HTR-8/SVneo (cell line): ENCODE measurements around the gene U2AF1L4.

ENCODE experiments used
- DNase-seq: peaks from one replicate; pipeline ENCODE4 v3.0.0; 2011; ENCODE audit warnings: low spot score, mixed read lengths; ENCODE audit not compliant: insufficient read length
- FAIRE-seq: peaks from 2 replicates; lab custom pipeline; 2011; peaks lifted over from hg19 to GRCh38; lab: Jason Lieb, UNC

The U2AF1L4 gene

DNA sequence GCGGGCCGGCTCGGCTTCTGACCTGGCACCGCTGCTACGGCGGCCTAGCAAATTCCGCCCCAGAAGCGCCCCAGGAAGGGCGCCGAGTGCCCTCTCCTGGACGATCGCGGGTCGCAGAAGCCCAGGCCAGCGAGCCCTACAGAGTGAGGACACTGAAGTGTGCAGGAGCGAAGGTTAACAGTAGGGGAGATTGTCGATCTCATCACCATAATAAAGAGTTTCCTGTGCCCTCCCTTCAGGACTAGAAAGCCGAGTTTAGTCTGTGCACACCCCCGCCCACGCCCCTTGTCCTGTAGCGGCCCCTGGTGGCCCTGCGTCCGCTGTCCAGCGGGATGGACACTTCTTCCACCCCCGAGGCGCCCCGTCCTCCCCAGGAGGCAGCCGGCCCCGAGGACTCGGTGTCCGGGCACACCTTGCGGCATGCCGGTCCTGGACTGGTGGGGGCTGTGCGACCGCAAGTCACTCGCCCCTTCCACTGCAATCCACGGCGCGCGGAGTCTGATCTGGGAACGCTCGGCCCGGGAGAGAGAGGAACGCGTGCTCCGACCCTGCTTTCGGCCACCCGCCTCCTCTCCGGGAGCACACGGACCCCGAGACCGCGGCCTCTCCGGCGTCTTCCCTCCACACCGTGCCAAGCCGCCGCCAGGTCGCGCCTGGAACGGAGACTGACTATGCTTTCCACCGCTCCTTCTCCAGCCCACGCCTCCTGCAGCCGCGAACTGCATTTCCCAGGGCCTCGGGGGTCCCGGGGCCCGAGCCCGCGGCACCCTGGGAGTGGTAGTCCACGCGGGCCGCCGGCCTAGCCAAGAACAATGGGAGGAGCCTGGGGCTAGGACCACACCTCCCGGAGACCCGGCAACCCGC lies 28.2 kb downstream of the U2AF1L4 start:
- FAIRE-seq (peak; percentile 46), DNase-seq (peak; percentile 88)

DNA sequence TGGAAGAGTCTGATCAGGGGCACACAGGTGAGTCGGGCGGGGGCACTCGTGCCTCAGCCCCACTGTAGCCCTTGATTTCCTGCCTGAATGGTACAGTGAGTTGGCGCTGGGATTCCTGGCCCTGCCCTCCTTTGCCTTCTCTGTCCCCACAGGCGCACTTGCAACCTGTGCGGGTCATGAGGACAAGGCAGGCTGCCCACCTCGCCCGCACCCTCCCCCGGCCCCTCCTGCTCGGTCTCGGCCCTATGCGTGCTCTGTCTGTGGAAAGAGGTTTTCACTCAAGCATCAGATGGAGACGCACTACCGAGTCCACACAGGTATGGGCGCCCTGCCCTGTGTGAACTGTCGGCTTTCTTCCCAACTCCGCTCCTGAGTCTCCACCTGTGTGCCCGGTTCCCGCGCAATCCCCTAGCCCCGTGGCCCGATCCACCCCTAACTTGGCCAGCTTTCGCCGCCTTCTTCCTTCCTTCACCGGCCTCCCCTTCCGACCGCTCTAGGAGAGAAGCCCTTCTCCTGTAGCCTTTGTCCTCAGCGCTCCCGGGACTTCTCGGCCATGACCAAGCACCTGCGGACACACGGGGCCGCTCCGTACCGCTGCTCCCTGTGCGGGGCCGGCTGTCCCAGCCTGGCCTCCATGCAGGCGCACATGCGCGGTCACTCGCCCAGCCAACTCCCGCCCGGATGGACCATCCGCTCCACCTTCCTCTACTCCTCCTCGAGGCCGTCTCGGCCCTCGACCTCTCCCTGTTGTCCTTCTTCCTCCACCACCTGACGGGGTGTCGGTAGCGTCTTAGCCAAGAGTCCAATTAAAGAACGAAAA lies 29.0 kb downstream of the U2AF1L4 start:
- DNase-seq (peak; percentile 57), FAIRE-seq (peak; percentile 65)

DNA sequence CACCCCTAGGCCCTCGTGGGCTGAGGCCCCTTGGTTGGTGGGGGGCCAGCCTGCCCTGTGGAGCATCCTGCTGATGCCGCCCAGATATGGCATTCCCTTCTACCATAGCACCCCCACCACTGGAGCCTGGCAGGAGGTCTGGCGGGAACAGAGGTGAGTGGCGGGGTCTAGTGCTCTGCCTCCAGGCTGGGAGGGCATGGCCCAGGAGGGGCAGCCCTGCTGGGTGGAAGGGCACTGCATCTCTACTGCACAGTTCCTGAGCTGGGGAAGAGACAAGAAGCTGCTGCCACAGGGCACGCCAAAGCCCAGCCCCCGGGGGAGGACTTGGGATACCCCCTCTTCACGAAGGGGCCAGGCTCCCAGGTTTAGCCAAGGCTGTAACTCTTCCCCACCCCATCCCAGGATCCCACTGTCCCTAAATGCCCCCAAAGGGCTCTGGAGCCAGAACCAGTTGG lies 29.8 kb downstream of the U2AF1L4 start:
- FAIRE-seq (no peak), DNase-seq (no peak)

DNA sequence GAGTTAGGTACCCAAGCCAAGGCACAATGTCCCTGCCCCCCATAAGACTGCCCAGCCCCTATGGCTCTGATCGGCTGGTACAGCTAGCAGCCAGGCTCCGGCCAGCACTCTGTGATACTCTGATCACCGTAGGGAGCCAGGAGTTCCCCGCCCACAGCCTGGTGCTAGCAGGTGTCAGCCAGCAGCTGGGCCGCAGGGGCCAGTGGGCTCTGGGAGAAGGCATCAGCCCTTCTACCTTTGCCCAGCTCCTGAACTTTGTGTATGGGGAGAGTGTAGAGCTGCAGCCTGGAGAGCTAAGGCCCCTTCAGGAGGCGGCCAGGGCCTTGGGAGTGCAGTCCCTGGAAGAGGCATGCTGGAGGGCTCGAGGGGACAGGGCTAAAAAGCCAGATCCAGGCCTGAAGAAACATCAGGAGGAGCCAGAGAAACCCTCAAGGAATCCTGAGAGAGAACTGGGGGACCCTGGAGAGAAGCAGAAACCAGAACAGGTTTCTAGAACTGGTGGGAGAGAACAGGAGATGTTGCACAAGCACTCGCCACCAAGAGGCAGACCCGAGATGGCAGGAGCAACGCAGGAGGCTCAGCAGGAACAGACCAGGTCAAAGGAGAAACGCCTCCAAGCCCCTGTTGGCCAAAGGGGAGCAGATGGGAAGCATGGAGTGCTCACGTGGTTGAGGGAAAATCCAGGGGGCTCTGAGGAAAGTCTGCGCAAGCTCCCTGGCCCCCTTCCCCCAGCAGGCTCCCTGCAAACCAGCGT lies 30.4 kb downstream of the U2AF1L4 start:
- FAIRE-seq, result no peak
- no peak for DNase-seq

DNA sequence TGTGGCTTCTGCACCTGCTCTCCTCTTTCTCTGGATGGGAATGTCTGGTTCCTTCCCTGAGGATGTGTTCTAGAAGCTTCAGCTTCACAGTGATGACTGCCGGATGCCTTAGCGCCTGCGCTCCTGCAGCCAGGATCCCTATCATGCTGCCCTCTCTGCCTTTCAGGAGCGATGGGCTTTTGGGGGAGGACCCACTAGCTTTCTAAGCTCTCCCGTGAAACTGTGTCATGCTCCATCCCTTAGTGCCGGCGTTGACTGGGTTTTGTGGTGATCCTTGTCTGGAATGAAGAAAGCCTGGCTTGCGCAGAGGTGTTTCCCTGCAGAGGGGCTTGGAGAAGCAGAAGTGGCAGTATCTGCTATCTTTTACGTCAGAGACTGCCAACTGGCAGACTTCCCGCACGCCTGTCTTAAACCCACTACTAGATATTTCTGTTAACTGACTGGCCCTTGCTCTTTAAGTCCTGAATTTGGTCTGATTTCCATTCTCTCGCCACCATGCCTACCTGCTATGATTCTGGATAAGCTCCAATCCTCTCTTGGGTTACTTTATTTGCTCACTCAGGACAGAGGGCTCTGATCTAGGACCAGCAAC lies 31.2 kb downstream of the U2AF1L4 start:
- DNase-seq (no peak), FAIRE-seq (no peak)

DNA sequence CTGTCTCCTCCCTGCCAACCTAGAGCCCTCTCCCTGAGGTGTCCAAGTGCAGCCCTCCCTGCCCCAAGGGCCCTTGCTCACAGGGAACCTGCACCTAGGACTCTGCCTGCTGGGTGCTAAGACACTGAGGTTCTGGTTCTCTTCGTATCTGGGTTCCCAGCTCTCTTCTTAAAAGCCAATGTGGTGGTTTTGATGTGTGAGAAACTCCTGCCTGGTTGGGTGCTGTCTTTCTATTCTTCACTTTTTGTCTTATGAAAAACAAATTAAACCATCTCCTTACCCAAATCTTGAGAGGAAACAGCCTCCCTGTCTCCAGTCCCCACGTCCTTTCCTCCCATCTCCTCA lies 31.7 kb downstream of the U2AF1L4 start:
- FAIRE-seq, result no peak

DNA sequence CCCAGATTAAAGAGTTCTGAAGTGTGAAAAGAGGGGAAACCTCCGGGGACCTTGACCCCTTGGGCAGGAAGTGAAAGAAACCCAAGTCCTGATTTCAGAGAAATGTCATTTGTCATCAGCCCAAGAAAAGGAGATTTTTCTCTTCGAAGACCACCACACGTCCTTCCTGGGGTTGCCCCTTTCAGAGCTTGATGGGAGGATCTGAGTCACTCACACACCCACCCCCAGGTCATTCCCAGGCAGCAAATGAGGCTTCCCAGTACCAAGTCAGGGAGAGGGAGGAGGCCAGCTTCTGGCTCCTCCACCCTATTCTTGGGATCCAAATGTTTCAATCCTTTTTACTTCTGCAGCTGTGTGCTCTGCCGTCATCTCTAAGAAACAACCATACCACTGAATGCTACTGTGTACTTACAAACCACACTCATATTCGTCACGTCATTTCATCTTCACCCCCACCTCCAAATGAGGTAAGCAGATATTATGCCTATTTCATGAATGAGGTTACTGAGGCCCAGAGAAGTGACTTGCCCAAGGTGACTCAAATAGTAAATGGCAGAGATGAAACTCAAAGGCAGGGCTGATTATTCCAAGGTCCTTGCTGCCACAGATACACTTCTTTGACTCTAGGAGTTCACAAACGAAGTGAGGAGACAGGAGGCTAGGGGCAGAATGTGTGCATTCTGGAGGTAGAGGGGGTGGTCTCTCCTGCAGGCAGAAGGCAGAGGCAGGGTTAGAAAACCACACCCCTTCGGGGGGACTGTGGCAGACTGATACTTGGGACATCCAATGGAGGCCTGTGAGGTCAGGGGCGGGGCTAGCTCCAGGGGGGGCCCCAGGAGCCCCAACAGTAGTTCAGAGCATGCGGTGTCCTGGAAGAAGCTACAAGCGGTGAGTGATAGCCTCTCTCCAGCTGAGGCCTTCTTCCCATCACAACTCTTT lies 32.4 kb downstream of the U2AF1L4 start:
- no peak for FAIRE-seq
- DNase-seq, result no peak

More for the DNA sequence above, 31.7 kb downstream of the U2AF1L4 start:
- DNase-seq, result no peak

DNA sequence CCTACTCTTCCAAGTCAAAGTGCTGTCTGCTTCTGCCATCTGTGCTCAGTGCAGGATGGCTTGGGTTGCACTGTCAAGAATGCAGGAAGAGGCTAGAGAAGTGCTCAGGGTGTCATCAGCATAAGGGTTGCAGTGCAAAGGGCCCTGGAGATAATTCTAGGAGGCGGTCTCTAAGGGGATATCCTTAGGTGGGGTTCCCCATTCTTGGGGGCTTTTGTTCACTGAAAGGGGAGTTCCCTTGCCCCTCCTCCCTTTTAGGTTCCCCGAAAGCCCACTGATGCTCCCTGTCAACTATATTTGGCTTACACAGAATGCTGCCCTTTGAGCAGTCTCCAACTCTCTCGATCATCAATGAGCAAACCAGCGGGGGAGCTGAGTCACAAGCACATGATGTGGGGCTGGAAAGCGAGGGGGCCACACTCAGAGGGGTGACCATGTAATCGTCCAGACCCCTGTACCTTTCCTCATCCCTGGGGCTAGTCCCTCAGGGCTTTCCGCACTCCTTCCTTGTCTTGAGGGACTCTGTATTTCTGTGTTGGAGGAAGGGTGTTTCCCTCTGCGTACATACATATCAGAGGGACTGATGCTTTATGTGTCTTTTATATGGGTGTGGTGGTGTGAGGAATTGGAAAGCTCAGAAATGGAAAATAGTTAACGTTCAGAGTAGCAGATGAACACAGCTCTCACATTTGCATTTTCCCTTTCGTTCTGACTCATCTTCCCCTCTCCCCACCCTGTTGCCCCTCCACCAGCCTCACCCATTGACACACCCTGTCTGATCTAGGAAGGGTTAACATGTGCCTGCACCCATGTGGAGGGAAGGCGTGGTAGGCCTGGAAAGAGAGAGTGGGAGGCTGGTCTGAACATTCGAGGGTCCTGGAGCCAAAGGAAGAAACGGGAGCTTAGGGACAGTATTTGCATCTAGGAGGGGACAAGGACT lies 34.2 kb downstream of the U2AF1L4 start:
- DNase-seq (no peak), FAIRE-seq (no peak)

DNA sequence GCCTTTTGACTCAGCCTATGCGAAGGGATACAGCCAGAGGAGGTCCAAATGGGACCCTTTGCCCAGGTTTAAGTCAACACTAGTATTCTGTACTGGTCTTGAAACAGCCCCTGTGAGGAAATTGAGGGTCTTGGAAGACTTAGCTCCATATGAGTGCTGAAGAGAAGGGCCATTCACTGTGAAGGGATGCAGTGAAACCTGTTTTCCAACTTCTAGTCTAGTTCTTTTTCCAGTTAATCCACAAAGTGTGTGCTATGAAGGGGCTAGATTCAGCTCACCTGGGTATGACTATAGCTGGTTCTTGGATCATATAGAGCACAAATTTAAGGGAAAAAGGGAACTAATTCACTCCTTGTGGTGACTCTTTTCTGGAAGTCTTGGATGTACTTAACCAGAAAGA lies 36.8 kb downstream of the U2AF1L4 start:
- no peak for DNase-seq

DNA sequence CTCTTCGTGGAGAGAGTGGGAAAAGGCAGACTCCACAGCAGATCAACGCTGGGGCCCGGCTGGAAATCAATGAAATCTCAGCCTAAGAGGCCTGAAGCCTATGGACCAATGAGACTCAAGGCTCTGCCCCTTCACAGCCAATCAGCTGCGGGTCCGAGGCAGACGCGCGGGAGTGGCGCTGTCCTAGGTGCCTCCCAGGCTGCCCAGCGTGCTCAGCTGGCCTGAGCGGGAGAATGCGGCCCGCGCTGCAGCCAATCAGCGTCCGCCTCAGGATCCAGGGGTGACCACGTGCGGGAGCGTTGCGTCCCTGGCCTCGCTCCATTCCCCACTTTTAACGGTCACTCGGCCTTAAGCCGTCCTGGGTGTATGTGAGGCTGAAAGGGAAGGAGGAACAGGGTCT lies 41.0 kb downstream of the U2AF1L4 start, which contains the start of gene ZBTB32:
Gene ZBTB32, plus strand, starts transcription at position 341 of the 400 bp plus-strand sequence. CDS start 10,069 bp downstream, outside the sequence.
- DNase-seq (no peak), FAIRE-seq (no peak)

More for the DNA sequence above, 36.8 kb downstream of the U2AF1L4 start:
- no peak for FAIRE-seq

DNA sequence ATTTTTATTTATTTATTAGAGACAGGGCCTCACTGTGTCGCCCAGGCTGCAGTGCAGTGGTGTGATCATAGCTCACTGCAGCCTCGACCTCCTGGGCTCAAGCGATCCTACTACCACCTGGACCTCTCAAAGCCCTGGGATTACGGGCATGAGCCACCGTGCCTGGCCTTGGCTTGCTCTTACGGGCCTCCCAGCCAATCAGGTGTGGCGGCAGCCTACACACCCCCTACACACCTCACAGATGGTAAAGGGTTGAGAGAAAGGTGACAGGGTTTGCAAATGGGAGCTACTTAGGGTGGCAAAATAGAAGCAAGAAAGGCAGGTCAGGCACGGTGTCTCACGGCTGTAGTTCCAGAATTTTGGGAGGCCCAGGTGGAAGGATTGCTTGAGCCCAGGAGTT lies 41.9 kb downstream of the U2AF1L4 start:
- FAIRE-seq, result no peak
- no peak for DNase-seq

DNA sequence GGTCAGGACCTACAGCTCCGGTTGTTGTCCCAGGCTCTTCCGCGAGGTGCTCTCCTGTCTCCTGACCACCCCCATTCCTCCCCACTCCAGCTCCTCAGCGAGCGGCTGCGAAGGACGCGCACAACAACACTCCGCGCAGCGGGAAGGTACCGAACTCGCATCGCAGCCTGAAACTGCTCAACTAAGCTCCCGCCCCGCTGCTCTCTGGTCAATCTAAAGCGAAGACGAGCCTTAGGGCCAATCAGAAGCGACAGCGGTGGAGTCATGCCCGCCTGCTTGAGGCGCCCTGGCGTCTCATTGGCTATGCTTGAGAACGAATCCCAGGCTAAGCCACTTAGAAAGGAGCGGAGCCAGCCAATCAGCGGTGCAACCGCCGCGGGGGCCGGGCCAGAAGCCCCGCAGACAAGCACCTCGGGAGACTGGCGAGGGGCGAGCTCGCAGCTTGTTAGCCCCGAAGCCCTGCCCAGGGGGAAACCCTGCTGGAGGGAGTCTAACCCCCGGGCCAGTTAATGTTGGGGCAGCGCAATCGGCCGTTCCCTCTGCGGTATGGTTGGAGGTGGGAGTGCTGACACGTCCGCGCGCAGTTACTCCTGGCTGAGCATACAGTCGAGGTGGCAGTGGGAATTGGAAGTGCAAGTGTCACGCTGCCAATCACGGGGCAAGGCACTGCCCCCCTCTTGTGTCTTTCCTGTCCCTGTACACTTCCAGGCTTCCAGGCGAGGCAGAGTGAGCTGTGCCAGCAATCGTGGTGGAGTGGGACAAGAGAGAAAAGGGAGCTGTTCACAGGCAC lies 42.8 kb downstream of the U2AF1L4 start:
- FAIRE-seq (peak; percentile 96), DNase-seq (peak; percentile 98)

DNA sequence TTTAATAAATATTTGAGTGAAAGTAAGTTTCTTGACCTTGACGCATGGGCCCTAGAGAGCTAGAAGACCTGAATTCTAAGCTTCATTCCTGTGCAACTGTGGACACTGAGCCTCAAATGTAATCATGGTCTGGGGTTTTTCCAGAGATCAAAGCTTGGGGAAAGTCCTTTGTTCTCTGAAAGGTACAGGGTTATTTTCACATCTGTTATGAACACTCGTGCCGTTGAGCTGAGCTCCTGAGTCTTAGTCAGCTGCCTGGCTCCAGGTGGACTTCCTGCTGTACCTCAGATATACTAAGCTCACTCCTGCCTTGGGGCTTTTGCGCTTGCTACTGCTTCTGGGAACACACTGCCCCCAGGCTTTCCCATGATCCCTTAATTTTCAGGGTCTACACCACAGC lies 48.4 kb downstream of the U2AF1L4 start:
- DNase-seq (no peak), FAIRE-seq (no peak)

DNA sequence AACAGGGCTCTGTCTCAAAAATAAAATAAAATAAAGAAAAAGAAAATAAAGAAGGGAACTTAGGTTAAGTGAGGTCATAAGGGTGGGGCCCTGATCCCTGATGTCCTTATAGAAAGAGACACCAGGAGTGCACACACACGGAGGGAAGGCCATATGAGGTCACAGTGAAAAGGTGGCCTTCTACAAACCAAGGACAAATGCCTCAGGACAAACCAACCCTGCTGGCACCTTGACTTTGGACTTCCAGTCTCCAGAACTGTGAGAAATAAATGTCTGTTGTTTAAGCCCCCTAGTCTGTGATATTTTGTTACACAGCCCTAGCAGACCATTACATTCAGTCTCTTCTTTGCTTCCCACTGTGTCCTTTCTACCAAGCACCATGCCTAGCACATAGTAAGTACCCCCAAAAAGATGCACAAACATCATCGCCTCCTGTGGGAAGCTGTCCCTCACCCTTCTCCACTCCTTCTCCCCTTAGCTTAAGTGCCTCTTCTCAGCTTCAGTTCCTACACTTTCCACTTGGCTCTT lies 49.3 kb downstream of the U2AF1L4 start:
- no peak for FAIRE-seq
- DNase-seq, result no peak

DNA sequence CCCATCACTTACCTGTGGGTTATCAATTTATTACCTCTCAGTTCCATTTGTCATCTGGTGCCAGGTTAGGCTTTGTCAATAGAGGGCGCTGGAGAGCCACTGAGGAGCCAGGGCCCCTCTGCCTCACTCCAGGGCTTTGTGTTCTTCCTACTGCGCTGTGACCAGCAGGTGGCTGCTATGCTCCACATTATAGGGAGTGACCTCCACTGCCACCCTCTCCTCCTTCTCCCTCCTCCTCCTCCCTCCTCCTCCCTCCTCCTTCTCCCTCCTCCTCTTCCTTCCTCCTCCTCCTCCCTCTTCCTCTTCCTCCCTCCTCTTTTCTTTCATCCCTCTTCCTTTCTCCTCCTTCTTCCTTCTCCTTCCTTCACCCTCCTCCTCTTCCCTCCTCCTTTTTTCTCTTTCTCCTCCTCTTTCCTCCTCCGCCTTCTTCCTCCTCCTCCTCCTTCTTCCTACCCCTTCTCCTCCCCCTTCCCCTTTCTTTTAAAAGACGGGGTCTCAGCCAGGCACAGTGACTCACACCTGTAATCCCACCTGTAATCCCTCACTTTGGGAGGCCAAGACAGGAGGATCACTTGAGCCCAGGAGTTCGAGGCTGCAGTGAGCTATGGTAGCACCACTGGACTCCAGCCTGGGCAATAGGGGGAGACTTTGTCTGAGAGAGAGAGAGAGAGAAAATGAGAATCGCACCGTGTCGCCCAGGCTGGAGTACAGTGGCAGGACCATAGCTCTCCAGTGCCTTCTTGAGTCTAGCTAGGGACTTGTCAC lies 51.2 kb downstream of the U2AF1L4 start:
- peak; percentile 93 for FAIRE-seq

DNA sequence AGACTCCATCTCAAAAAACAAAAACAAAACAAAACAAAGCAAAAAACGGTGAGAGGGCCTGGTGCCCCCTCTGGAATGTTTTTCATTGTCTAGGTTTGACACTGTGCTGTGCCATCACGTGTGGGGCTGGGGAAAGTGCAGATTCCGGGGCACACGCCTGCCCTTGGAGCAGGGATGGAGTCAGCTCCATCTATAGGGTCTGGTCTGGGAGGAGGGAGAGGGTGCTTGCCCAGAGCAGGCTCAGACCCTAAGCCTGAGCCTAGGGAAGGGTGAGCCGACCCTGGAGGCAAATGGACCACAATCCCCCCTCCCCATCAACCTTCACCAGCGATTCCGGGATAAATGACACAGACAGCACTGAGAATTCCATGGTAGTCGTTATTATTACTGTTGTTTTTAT lies 51.8 kb downstream of the U2AF1L4 start:
- no peak for DNase-seq
- FAIRE-seq, result no peak

More for the DNA sequence above, 51.2 kb downstream of the U2AF1L4 start:
- DNase-seq, result peak; percentile 88
